B cell (primary cell): ENCODE data around the gene GLB1L. TPM values are rescaled to one million over a fixed set of nuclear protein-coding genes. Genes with fewer than 3 reads are reported as not detected.

Experiments used
- ATAC-seq: fragments of 200-7000 bp; cut with Tn5 transposase; one replicate; pipeline ENCODE4 v1.10.0; 2021; ENCODE audit warnings: low read depth, mild to moderate bottlenecking, moderate number of reproducible peaks, moderate library complexity
- CTCF ChIA-PET: fragments of 350-600 bp; sonication (Branson Sonifier 250); formaldehyde crosslinking; loops from one replicate; lab custom pipeline; 2021; ENCODE audit warnings: antibody characterized with exemption, inconsistent platforms; lab: Charles Lee
- POLR2A ChIA-PET: fragments of 350-600 bp; sonication (Branson Sonifier 250); formaldehyde crosslinking; loops from one replicate; lab custom pipeline; 2021; ENCODE audit warnings: antibody characterized with exemption; lab: Charles Lee
- DNase-seq: peaks from one replicate; pipeline ENCODE4 v3.0.0; 2013
- H2AFZ ChIP-seq: 2 replicates; pipeline ENCODE4 v1.6.1; 2012; ENCODE audit warnings: mild to moderate bottlenecking, low read depth, low read length; ENCODE audit not compliant: insufficient read depth, poor library complexity, severe bottlenecking
- H3K27ac ChIP-seq, 2 donors: 1 replicate in 1 of 2; 2 replicates in 1 of 2; pipeline ENCODE4 v1.5.1; 2012 to 2013; ENCODE audit warnings: low read length in 2 of 2, mild to moderate bottlenecking in 2 of 2, moderate library complexity in 1 of 2
- H3K27me3 ChIP-seq, 4 experiments: fragments of 200-600 bp in 1 of 4; sonication (generic) in 1 of 4; replicated peaks in 1 of 4; 1 replicate in 2 of 4; 2 replicates in 2 of 4; pipeline versions ENCODE4 v1.6.1 to v1.7.0; 2013 to 2016; ENCODE audit warnings: low read length in 3 of 4, mild to moderate bottlenecking in 2 of 4, mixed read lengths in 1 of 4, moderate library complexity in 1 of 4; ENCODE audit not compliant: insufficient read depth in 4 of 4, control insufficient read depth in 3 of 4; ENCODE audit errors: control extremely low read depth in 1 of 4
- H3K36me3 ChIP-seq, 2 experiments: replicated peaks in 1 of 2; 1 replicate in 1 of 2; 2 replicates in 1 of 2; pipeline versions ENCODE4 v1.6.1 to v1.7.1; 2013; ENCODE audit warnings: low read length in 1 of 2; ENCODE audit not compliant: insufficient read depth in 2 of 2, control insufficient read depth in 1 of 2; ENCODE audit errors: control extremely low read depth in 1 of 2, extremely low read depth in 1 of 2
- H3K4me1 ChIP-seq, 2 donors: fragments of 200-600 bp in 1 of 2; sonication (generic) in 1 of 2; 1 replicate in 1 of 2; 2 replicates in 1 of 2; pipeline versions ENCODE4 v1.5.1 to v1.6.1; 2013 to 2017; ENCODE audit warnings: low read length in 2 of 2; ENCODE audit not compliant: control insufficient read depth in 2 of 2, insufficient read depth in 2 of 2
- H3K4me2 ChIP-seq: replicated peaks from 2 replicates; pipeline ENCODE3; 2012; ENCODE audit warnings: mild to moderate bottlenecking, low read depth, low read length; ENCODE audit not compliant: poor library complexity, severe bottlenecking
- H3K4me3 ChIP-seq, 5 experiments: fragments of 200-600 bp in 1 of 5; sonication (generic) in 1 of 5; 1 replicate in 3 of 5; 2 replicates in 2 of 5; pipeline versions ENCODE4 v1.5.1 to v1.7.0; 2011 to 2016; ENCODE audit warnings: low read length in 4 of 5, mild to moderate bottlenecking in 4 of 5, low read depth in 2 of 5, control low read depth in 1 of 5, moderate library complexity in 1 of 5; ENCODE audit not compliant: insufficient read depth in 1 of 5; ENCODE audit errors: control extremely low read depth in 1 of 5, extremely low read depth in 1 of 5
- H3K79me2 ChIP-seq: fragments of 200-600 bp; sonication (generic); one replicate; pipeline ENCODE4 v1.6.0; 2016; ENCODE audit warnings: low read length; ENCODE audit not compliant: control insufficient read depth, insufficient read depth
- H3K9ac ChIP-seq: fragments of 200-600 bp; sonication (generic); 2 replicates; pipeline ENCODE4 v1.6.1; 2017; ENCODE audit warnings: mild to moderate bottlenecking, low read length, moderate library complexity
- H3K9me3 ChIP-seq, 3 donors: one replicate each; pipeline versions ENCODE4 v1.6.1 to v1.7.1; 2013; ENCODE audit warnings: low read length in 2 of 3; ENCODE audit not compliant: control insufficient read depth in 2 of 3, insufficient read depth in 1 of 3; ENCODE audit errors: control extremely low read depth in 1 of 3
- H4K20me1 ChIP-seq: 2 replicates; pipeline ENCODE4 v1.6.0; 2012; ENCODE audit warnings: mild to moderate bottlenecking, low read length; ENCODE audit not compliant: insufficient read depth, control insufficient read depth, poor library complexity, severe bottlenecking
- H3K27ac Mint-ChIP-seq: one replicate; pipeline ENCODE4 v1.8.0; 2021; ENCODE audit warnings: mixed read lengths
- H3K27me3 Mint-ChIP-seq: one replicate; pipeline ENCODE4 v1.8.0; 2021; ENCODE audit warnings: mixed read lengths
- H3K4me1 Mint-ChIP-seq: one replicate; pipeline ENCODE4 v1.8.0; 2021; ENCODE audit warnings: mixed read lengths
- H3K4me3 Mint-ChIP-seq: one replicate; pipeline ENCODE4 v1.8.0; 2021; ENCODE audit warnings: mixed read lengths
- H3K9me3 Mint-ChIP-seq: one replicate; pipeline ENCODE4 v1.8.0; 2022; ENCODE audit warnings: mixed read lengths; ENCODE audit not compliant: insufficient read depth
- EZH2 ChIP-seq: IDR thresholded peaks from 2 replicates; pipeline ENCODE4 v1.6.1; 2012; ENCODE audit warnings: borderline replicate concordance, low read depth, mild to moderate bottlenecking, moderate library complexity, low read length; ENCODE audit not compliant: insufficient read depth, poor library complexity, severe bottlenecking
- WGBS: methylation state at CpG from one replicate; pipeline ENCODE4 v1.1.5; 2013; ENCODE audit warnings: missing lambda C conversion rate; ENCODE audit not compliant: insufficient coverage; 5-methylcytosine and 5-hydroxymethylcytosine counted together
- intact Hi-C: fragments of 100-400 bp; cut with micrococcal nuclease; formaldehyde crosslinking; loops from one replicate; pipeline ENCODE4 v1.10.0; 2022
- polyA plus RNA-seq: library from polyadenylated mRNA; depleted of rRNA; stranded (reverse); fragments of >200 nt; gene quantifications from 2 replicates; pipeline ENCODE4 v1.2.3, GENCODE V29; 2012
- total RNA-seq, 2 donors: library from RNA; stranded (reverse); fragments of 120-200 nt in 1 of 2; gene quantifications; 1 replicate in 1 of 2; 2 replicates in 1 of 2; pipeline versions ENCODE4 v1.2.3 to v1.2.4, GENCODE V29; 2013 to 2022
- TF ChIP-seq, protein P1 (sequence below): fragments of 200-600 bp; IDR thresholded peaks from one replicate; pipeline ENCODE4 v1.8.0; 2022; ENCODE audit warnings: antibody characterized with exemption, mild to moderate bottlenecking

Gene GLB1L
- total and polyA plus RNA-seq, 2 donors (not counting 1 experiment from before 2014, with no cell fraction given) = 2.4 to 4.1 TPM

DNA sequence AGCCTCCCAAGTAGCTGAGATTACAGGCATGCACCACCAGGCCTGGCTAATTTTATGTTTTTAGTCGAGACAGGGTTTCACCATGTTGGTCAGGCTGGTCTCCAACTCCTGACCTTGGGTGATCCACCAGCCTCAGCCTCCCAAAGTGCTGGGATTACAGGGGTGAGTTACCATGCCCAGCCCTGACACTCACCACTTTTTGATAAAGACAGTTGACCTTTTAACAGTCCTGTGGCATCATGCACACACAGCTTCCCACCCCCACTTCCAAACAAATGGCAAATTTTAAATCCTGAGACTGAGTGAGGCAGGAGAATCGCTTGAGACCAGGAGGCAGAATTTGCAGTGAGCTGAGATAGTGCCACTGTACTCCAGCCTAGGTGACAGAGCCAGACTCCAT, 27.8 kb upstream of the GLB1L start:
- DNase-seq = no peak
- POLR2A ChIA-PET = interaction anchor here (0.7 to 1.0 kb wide), 2 partner anchors 16 to 18 kb away, joined by 3 to 7 read pairs; no protein-coding TSS in a partner anchor
- Mint-ChIP-seq H3K27me3 (no peaks in the 10 kb centered on the region), H3K27ac (no peak overlapping the region), H3K9me3 (no peaks in the 10 kb centered on the region), H3K4me1 (peaks cover 24% of the 10 kb centered on the region), H3K4me3 (no peak overlapping the region)
- intact Hi-C loops = loop anchor here (10.0 kb wide), 1 partner anchor 322 kb away; the partner anchor contains the start of gene STK11IP
- no peaks in the 10 kb centered on the region for H3K9me3 ChIP-seq
- no peak overlapping the region for H3K4me2 ChIP-seq
- H3K4me1 ChIP-seq = peaks cover 8 to 17% of the 10 kb centered on the region in 2 donors
- H2AFZ ChIP-seq = no peak overlapping the region
- no peak for ATAC-seq
- no peaks in the 10 kb centered on the region for H3K27me3 ChIP-seq
- WGBS = 78% methylated on average over 1 of the region's 2 CpGs
- H3K36me3 ChIP-seq = no peaks in the 10 kb centered on the region
- H3K79me2 ChIP-seq = peaks cover 44% of the 10 kb centered on the region
- no peaks in the 10 kb centered on the region for H4K20me1 ChIP-seq
- H3K4me3 ChIP-seq = no peak overlapping the region
- no peak overlapping the region for H3K9ac ChIP-seq
- no peak for TF ChIP-seq EZH2
- TF ChIP-seq, protein P1, sequence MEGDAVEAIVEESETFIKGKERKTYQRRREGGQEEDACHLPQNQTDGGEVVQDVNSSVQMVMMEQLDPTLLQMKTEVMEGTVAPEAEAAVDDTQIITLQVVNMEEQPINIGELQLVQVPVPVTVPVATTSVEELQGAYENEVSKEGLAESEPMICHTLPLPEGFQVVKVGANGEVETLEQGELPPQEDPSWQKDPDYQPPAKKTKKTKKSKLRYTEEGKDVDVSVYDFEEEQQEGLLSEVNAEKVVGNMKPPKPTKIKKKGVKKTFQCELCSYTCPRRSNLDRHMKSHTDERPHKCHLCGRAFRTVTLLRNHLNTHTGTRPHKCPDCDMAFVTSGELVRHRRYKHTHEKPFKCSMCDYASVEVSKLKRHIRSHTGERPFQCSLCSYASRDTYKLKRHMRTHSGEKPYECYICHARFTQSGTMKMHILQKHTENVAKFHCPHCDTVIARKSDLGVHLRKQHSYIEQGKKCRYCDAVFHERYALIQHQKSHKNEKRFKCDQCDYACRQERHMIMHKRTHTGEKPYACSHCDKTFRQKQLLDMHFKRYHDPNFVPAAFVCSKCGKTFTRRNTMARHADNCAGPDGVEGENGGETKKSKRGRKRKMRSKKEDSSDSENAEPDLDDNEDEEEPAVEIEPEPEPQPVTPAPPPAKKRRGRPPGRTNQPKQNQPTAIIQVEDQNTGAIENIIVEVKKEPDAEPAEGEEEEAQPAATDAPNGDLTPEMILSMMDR = no peak
- CTCF ChIA-PET = interaction anchor here (0.9 to 15.8 kb wide), 2 partner anchors 9 to 20 kb away, joined by 3 to 239 read pairs; no protein-coding TSS in a partner anchor
- H3K27ac ChIP-seq = no peak overlapping the region

DNA sequence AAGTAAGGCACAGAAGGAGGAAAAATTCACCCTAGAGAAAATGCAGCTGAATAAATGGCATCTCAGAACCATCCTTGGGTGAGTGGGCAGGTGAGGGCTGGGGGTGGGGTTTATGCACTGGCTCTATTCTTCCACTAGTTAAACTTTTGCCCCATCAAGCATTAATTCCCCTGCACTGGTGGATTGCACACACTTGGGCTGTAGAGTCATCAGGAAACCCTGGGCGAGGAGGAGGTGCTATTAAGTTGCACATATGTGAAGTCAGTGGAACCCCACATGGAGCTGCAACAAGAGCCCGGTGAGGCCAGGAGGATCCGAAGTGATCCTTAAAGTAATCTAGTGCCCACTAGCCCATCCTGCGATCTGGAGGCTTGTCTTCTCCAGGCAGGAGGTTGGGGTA, 27.1 kb upstream of the GLB1L start:
- ChIA-PET CTCF (interaction anchor here (0.9 to 15.8 kb wide), 2 partner anchors 9 to 21 kb away, joined by 3 to 239 read pairs; no protein-coding TSS in a partner anchor), POLR2A (interaction anchor here (0.7 to 1.0 kb wide), 2 partner anchors 15 to 17 kb away, joined by 3 to 7 read pairs; no protein-coding TSS in a partner anchor)
- 83% methylated on average over 2 of the region's 4 CpGs for WGBS

More for the DNA sequence above, 27.1 kb upstream of the GLB1L start:
- H3K27me3 Mint-ChIP-seq = no peaks in the 10 kb centered on the region
- no peaks in the 10 kb centered on the region for H3K9me3 Mint-ChIP-seq
- no peak overlapping the region for H3K4me3 ChIP-seq
- H3K9me3 ChIP-seq = no peaks in the 10 kb centered on the region
- H3K4me3 Mint-ChIP-seq = no peak overlapping the region
- H3K27ac ChIP-seq = no peak overlapping the region
- peaks cover 41% of the 10 kb centered on the region for H3K79me2 ChIP-seq
- H3K4me2 ChIP-seq = no peak overlapping the region
- H2AFZ ChIP-seq = no peak overlapping the region
- H3K27me3 ChIP-seq = no peaks in the 10 kb centered on the region
- H3K9ac ChIP-seq = no peak overlapping the region
- DNase-seq = no peak
- peaks cover 4 to 11% of the 10 kb centered on the region in 2 donors for H3K4me1 ChIP-seq
- no peak for ATAC-seq
- peaks cover 18% of the 10 kb centered on the region for H3K4me1 Mint-ChIP-seq
- intact Hi-C loops = loop anchor here (10.0 kb wide), 1 partner anchor 322 kb away; the partner anchor contains the start of gene STK11IP
- no peak overlapping the region for H3K27ac Mint-ChIP-seq
- H4K20me1 ChIP-seq = no peaks in the 10 kb centered on the region
- H3K36me3 ChIP-seq = no peaks in the 10 kb centered on the region
- no peak for TF ChIP-seq EZH2
- TF ChIP-seq, protein P1 = no peak
